ENCODE results near the gene MAP3K5.

GRCh38 chr6:136508725-136509392, 283.4 kb downstream of the MAP3K5 start:
- TF ChIP-seq, protein P1, sequence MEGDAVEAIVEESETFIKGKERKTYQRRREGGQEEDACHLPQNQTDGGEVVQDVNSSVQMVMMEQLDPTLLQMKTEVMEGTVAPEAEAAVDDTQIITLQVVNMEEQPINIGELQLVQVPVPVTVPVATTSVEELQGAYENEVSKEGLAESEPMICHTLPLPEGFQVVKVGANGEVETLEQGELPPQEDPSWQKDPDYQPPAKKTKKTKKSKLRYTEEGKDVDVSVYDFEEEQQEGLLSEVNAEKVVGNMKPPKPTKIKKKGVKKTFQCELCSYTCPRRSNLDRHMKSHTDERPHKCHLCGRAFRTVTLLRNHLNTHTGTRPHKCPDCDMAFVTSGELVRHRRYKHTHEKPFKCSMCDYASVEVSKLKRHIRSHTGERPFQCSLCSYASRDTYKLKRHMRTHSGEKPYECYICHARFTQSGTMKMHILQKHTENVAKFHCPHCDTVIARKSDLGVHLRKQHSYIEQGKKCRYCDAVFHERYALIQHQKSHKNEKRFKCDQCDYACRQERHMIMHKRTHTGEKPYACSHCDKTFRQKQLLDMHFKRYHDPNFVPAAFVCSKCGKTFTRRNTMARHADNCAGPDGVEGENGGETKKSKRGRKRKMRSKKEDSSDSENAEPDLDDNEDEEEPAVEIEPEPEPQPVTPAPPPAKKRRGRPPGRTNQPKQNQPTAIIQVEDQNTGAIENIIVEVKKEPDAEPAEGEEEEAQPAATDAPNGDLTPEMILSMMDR (IDR thresholded peaks at IDR 0.05) = no peak
- TF ChIP-seq POLR2A (IDR thresholded peaks at IDR 0.05) (no peak), POLR2AphosphoS5 (IDR thresholded peaks at IDR 0.05) (no peak)
